HG03354 (cell line): ENCODE measurements around the gene C3orf49.

Source experiments
- ATAC-seq: cut with Tn5 transposase; IDR thresholded peaks from one replicate; pipeline ENCODE4 v1.9.1; 2021; ENCODE audit warnings: mild to moderate bottlenecking; ENCODE audit not compliant: unreplicated experiment, poor library complexity, severe bottlenecking

Gene C3orf49, protein sequence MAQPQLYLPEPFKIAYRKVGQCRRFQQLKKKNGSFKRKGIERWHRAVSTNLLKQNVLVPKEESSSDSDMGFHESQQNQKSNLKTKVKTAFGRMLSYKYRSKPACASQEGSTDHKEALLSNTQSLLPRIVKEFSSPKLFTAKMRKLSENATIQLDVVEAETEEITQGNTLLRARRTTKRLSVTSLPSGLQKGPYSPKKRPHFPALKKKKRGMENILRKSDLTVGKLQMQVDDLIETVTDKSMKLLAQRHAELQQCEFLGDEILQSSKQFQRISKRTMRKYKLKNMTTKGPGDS

DNA sequence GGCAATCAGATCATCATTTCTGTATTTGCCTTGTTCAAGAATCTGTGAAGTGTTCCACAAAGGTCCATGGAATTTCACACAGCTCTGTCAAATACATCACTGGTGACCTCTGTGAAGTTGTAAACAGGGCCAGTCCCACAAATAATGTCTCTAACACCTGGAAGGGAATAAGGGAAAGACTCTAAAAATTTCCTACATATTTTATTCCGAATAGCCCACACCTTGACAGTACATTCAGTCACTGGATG lies at the start of gene C3orf49:
TSS of gene C3orf49 (plus strand) at position 149 of the 248 bp plus-strand sequence. CDS start 173 bp downstream, outside the sequence.
- no peak for ATAC-seq

DNA sequence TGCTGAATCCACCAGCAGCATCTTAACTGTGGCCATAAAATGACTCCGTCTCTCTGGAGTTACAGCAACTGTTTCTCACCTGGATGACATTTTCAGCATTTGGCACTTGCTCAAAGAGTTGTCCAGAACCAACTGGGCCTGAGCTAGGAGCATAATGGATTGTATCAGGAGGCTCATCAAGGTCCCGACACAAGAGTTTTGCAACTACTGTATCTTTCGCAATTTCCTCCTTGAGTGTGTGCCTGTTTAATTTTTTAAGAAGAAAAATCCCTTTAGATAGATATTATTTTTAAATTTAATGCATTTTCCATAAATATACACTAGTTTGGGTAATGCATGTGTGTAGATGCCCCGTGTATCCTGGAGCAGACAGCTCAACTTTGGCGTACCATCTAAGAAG lies 44.3 kb upstream of the C3orf49 start:
- ATAC-seq, result no peak

DNA sequence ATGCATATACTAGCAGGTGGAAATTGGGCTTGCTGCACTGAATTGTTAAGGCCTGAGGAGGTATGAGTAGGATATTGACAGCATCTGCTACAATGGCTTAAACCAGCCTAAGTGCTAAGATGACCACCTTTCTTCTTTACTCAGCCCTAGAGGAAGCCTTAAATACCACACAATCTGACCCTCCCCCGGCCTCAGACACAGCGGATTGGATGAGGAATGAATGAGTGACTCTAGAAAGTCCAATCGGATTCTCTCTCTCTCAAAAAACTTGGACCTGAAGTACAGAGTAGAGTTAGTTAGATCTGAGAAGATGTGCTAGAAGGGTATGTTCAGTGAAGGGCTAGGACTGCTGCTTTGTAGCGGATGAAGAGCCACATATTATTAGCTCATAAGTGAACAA lies 39.9 kb upstream of the C3orf49 start:
- no peak for ATAC-seq

DNA sequence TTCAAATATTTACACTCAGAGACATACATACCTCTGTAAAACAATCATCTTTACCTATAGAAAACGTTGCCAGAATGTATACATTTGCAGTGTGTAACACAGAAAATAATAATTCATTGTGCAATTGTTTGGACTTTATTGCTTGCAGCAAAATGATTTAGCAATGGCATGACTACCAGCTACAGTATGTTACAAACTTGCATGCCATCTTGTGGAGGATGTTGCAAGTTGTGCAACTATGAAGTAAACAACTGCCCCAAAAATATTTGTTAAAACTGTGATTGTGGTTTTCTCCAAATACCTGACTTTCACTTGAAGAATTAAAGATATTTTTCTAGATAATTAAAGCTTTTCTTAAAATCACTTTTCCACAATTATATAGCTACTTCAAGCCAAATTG lies 27.1 kb upstream of the C3orf49 start:
- ATAC-seq, result no peak

DNA sequence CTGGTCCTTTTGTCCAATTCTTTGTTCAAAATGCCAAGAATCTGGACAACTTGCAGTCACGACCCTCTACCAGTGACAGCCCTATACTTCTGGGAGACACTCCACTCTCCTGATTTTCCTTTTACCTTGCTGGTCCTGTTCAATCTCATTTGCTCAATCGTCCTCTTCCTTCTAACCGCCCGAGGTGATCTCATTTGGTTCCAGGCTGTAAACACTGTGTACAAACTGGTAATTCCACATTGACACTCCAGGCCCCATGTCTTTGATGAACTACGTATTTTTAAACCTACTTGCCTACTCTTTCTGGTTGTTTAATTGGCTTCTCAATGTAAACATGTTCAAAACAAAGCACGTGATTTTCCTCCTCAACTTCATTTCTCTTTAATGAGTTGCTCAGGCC lies 23.7 kb upstream of the C3orf49 start:
- ATAC-seq, result no peak

DNA sequence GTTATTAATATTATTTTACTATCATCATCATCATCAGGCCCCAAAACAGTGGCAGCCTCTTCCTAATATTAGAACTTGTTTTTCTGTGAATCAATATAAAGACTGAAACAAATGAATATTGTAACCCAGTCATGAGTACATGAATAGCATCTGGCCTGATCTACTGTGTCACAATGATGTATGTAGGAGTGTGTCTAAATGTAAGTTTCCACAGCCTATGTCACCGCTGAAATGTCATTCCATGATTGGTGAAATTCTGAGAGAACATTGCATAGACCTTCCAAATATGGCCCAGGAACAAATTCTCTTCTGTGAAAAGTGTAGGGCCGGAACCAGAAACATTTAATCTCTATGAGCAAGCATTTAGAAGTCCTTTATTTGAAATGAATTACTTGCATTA lies 20.6 kb upstream of the C3orf49 start:
- no peak for ATAC-seq

DNA sequence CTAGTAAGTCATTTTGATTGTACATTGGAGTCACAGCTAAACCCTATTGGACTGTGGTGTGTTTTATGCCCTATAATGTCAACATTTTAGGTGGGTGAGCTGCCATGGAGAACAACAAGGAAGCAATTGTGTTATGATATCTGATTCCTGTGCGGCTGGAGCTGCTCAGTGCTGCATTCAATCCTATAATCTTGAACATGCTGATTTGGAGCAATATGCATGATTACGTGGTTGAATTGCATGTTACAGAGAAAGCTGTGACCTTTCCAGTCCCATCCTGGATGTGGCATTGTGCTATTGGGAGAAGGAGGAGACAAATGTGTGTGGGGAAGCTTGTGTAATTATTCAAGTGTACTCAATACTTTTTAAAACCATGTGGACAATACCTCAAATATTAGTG lies 20.1 kb upstream of the C3orf49 start:
- no peak for ATAC-seq

DNA sequence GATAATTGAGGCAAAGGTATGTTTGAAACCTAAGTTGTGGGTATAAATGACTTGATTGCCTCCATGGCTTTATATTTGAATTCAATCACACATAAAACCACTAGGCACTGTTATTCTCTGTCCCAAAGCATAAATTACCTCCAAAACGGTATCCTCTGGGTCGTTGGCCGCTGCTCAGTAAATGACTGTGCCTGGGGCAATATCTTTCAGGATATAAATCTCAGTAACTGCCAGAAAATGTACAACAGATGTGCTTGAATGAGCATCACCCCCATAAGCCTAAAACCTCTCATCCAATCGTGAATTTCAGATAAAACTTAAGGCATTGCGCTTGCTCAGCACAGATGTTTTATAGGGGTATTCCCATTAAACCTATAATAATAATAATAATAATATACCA lies 19.0 kb upstream of the C3orf49 start:
- no peak for ATAC-seq

DNA sequence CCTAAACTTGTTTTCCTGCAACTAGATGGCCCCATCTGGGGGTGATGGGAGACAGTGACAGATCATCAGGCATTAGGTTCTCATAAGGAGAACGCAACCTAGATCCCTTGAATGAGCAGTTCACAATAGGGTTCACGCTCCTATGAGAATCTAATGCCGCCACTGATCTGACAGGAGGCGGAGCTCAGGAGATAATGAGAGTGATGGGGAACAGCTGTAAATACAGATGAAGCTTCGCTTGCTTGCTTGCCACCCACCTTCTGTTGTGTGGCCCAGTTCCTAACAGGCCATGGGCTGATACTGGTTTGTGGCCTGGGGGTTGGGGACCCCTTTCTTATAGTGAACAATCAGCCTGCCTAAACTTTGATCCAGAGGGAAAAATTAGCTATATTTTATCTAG lies 15.2 kb upstream of the C3orf49 start:
- no peak for ATAC-seq

DNA sequence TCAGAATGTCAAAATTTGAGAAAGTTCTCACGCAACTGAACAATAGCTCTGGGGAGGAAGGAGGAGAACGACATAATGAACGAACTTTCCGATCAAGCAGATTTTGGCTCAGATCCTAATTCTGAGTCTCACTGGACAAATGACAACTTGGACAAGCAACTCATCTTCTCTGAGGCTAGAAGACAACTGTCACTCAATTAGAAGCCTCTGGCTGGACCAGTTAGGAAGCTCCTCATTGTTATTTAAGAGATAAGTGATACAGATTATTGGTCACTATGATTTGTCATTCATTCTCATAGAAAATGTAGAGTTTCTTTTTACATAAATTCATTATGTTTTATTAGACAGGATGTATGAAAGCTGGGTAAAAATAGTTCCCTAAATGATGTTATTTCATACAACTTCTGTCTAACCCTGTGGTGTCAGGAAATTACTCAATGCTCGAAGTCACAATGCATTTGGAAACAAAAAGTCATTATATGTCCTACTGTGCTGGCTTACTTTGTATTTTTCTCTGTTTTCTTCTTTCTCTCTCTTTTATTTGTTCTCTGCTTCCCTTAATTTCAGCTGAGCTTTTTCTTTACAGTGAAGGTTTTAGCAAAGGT lies 11.0 kb upstream of the C3orf49 start:
- no peak for ATAC-seq

DNA sequence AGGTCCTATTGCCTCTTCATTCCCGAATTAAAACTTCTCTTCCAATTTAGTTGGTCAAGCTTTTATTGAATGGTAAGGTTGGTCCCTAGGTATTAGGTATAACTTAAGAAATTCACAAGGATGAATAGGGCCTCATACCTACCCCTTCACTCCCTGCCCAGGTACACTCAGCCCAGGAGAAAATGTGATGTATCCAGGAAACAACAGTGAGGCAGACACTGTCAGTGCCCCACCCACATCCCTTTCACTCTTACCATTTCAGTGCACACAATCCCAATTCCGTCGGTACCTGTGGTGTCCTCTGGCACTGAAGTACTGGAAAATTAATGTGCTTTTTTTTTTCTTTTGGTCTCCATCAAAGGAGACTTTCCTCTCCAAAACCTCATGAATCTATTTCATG lies 10.5 kb upstream of the C3orf49 start:
- ATAC-seq, result no peak

DNA sequence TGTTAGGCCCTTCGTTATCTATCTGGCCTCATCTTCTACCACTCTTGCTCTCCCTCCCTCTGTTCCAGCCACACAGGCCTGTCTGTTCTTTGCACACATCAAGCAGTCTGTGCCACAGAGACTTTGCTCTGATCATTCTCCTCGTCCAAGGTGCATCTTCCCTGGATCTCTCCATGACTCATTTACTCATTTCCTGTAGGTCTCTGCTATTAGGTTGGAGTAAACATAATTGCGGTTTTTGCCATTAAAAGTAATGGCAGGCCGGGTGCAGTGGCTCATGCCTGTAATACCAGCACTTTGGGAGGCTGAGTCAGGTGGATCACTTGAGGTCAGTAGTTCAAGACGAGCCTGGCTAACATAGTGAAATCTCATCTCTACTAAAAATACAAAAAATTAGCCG lies 9.5 kb upstream of the C3orf49 start:
- no peak for ATAC-seq

DNA sequence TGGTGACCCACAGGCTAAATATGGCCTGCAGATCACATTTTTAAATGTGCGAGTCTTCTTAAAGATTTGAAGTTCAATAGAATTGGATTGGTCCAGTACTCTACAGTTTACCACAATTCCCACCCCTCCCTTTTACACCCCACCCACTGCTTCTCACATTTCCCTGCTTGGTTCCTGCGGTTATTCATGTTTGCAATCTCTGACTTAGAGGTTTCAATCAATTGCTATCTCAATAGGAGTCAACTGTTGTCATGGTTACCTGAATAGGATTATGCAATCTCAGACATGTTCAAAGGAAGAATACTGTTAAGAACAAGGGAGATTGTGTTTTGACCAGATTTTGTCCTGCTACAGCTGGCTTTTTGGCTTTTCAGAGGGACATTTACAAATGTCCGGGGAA lies 4.9 kb upstream of the C3orf49 start:
- no peak for ATAC-seq

DNA sequence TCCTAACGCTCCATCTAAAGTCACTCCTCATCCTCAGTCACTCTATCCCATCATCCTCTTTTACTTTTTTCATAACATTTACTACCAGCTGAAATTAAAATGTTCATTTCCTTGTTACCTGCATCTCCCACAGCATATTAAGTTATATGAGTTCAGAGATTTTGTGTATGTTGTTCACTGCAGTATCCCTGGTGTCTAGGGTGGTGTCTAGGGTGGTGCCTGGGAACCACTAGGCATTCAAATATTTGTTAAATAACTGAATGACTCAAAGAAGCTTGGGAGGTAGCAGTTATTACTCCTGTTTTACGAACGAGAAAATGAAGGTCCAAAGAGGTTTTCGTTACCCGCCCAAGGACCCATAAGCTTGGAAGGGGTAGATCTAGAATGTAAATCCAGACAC lies 1.9 kb upstream of the C3orf49 start:
- no peak for ATAC-seq

DNA sequence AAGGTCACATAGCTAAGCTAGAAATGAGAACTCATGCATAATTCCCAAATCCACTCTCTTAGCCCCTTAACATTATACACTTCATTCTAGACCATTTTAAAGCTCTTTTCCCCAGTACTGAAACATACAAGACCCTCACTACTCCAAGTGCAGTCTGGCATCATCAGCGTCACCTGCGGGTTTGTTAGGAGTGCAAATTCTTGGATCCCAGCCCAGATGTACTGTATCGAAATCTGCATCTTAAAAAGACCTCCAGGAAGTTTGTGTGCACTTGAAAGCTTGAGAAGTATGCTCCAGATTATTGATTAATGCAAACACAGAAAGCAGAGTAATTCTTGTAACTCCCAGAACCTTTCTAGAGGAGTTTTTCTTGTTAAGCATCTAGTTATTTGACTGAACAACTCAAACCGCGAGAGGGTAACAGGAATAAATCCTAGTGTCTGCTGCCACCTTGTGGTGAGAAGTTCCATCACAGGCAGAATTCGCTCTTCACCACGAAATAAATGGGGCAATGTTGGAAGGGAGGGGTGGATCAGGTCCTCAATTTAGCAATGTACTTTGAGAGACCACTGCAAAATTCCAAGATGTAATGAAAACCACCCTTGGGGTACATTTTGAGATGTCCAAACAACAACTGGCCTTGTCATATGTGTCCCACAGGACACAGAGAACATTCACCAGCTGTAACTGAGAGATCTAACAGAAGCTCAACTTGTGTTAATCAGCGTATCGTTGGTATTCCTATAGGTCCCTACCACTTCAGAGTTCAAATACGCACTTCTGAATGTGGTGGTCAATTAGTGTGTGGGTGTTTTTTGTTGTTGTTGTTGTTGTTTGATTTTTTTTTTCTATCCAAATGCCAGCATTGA lies 583 bp upstream of the C3orf49 start:
- ATAC-seq, result peak; percentile 88

DNA sequence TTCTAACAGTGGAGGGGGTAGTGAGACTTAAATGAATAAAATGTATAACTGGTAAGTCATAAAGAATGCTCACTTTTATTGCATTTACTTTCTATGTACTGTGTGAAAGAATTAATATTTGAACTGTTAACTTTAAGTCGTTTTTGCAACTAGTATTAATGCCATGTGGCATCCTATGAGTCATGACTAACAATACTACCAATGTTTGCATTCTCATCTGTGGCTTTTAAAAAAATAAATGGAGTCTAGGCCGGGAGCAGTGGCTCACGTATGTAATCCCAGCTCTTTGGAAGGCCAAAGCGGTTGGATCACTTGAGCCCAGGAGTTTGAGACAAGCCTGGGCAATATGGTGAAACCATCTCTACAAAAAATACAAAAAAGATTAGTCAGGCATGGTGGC lies 5.2 kb downstream of the C3orf49 start:
- no peak for ATAC-seq

DNA sequence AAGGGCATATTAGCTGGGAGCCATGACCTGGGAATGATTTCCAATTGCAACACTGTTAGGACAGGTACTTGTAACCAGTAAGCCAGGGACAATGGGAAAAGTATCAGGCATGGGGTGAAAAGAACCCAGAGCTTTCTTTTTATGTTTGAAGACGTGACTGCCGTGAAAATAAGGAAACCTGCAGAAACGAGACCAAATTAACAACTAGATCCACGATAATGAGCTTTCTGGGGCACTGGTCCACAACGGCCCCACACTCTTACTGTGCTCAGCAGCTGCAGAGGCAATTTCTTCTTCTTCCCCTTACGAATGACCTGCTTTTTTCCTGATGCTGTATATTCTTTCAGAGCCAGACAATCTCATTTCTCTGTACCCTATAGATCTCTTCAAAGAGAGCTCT lies 11.4 kb downstream of the C3orf49 start:
- no peak for ATAC-seq

DNA sequence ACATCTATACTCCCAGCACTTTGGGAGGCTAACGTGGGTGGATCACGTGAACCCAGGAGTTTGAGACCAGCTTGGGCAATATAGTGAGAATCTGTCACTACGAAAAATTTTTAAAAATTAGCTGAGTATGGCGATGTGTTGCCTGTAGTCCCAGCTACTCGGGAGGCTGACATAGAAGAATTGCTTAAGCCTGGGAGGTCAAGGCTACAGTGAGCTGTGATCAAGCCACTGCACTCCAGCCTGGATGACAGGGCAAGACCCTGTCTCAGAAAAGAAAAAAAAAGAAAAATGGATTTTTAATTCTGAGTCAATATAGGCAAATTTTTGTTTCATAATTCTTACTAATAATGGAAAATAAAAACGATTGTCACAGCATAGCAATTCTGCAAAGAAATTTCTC lies 13.3 kb downstream of the C3orf49 start:
- no peak for ATAC-seq

DNA sequence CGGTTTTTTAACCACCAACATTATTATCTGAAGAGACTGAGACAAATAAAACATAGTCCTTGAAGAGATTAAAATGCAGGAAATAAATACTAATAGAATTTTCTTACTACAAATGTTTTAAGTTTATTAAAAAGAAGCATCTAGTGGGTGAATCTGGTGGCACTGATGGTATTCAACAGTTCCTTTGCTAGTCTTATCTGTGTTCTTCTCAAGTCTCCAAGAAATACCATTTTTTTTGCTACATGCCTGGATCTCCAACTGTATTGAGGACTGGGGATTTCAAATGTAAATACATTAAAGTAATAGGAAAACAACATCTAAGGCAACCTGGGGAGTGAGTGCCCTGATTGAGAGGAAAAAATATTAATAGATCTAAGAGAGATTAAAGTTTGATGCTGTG lies 22.6 kb downstream of the C3orf49 start:
- ATAC-seq, result no peak

DNA sequence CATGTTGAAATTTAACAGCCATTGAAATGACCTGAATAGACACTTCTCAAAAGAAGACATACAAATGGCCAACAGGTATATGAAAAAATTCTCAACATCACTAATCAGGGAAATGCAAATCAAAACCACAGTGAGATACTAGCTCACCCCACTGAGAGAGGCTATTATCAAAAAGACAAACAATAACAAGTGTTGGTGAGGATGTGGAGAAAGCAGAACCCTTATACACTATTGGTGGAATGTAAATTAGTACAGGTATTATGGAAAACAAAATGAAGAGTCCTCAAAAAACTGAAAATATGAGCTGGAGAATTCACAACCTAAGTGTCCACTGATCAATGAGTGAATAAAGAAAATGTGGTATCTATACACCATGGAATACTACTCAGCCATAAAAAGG lies 23.0 kb downstream of the C3orf49 start:
- no peak for ATAC-seq

DNA sequence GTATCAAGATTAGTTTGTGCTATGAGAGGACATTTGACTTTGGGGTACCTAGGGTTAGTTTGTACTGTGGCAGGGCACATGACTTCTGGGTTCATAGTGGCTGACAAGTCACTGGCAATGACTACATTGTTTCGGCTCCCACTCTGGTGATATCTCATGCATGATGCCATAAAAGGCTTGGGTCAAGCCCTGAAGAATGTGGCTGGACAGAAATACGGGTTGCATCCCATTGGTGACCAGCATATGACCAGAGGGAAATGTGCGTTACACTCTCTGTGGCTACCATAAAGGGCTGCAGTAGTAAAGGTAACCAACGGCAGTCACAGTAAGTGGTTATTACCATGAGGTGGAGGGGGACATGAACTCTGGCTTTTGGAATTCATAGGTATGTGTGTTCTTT lies 26.1 kb downstream of the C3orf49 start:
- no peak for ATAC-seq
